ENCODE data around the gene DELE1. TPM values are rescaled to one million over a fixed set of nuclear protein-coding genes. Genes with fewer than 3 reads are reported as not detected.

DELE1 gene
- total RNA-seq, 1 donor from 2014 or later = 93.5 TPM

GRCh38 chr5:141989720-141990119 lies 66.0 kb downstream of the DELE1 start:
- H3K4me3 Mint-ChIP-seq = no peak overlapping the region
- H3K36me3 Mint-ChIP-seq (ENCODE audit: low read depth) = peaks cover 13% of the 10 kb centered on the region
- H3K27me3 Mint-ChIP-seq (ENCODE audit: low read depth) = no peaks in the 10 kb centered on the region
- no peak overlapping the region for H3K27ac Mint-ChIP-seq (ENCODE audit: unreplicated experiment)
- H3K9me3 Mint-ChIP-seq = no peaks in the 10 kb centered on the region
- DNase-seq (ENCODE audit: low read depth, low spot score) = no peak
- TF ChIP-seq CTCF (conservative IDR thresholded peaks at IDR 0.05) = no peak
- peaks cover 10% of the 10 kb centered on the region for H3K4me1 Mint-ChIP-seq

Other genes starting within 250 kb of the DELE1 start
- 36.0 and 39.2 TPM in 2 replicates for gene ARAP3, start 241.6 kb upstream of the DELE1 start, total RNA-seq
- gene PCDH1, start 45.5 kb upstream of the DELE1 start, total RNA-seq = 16.2 and 17.3 TPM in 2 replicates
- gene PCDH12, start 34.3 kb downstream of the DELE1 start, total RNA-seq = 0.25 and 0.61 TPM in 2 replicates
- 36.9 and 41.4 TPM in 2 replicates for gene RNF14, start 45.2 kb downstream of the DELE1 start, total RNA-seq
- gene GNPDA1, start 89.2 kb downstream of the DELE1 start, total RNA-seq = 74.2 and 76.8 TPM in 2 replicates
- gene NDFIP1, start 184.9 kb downstream of the DELE1 start, total RNA-seq = 43.4 and 43.6 TPM in 2 replicates